Lung (tissue), 12 donors: ENCODE data around the gene MACROH2A1. TPM values are rescaled to one million over a fixed set of nuclear protein-coding genes. Genes with fewer than 3 reads are reported as not detected.

Experiments used
- ATAC-seq: fragments of 200-7000 bp; cut with Tn5 transposase; one replicate; pipeline ENCODE4 v1.9.1; 2020; ENCODE audit warnings: moderate number of reproducible peaks; ENCODE audit not compliant: insufficient read depth, low FRiP score
- DNase-seq, 3 donors: peaks; one replicate each; pipeline ENCODE4 v3.0.0-alpha.2; 2013 to 2017
- H3K27ac ChIP-seq, 2 donors: one replicate each; pipeline ENCODE4 v1.5.1; 2013; ENCODE audit warnings: mild to moderate bottlenecking in 2 of 2, moderate library complexity in 2 of 2, control low read depth in 1 of 2, inconsistent platforms in 1 of 2, low read depth in 1 of 2, low read length in 1 of 2
- H3K27me3 ChIP-seq, 3 donors: one replicate each; pipeline ENCODE4 v1.5.1; 2013; ENCODE audit warnings: low read length in 2 of 3; ENCODE audit not compliant: control insufficient read depth in 3 of 3, insufficient read depth in 3 of 3
- H3K36me3 ChIP-seq, 4 donors: one replicate each; pipeline ENCODE4 v1.5.1; 2013; ENCODE audit warnings: low read length in 4 of 4, mild to moderate bottlenecking in 1 of 4, moderate library complexity in 1 of 4; ENCODE audit not compliant: control insufficient read depth in 4 of 4, insufficient read depth in 4 of 4
- H3K4me1 ChIP-seq, 5 donors: one replicate each; pipeline ENCODE4 v1.5.1; 2013; ENCODE audit warnings: low read length in 5 of 5, mild to moderate bottlenecking in 2 of 5, moderate library complexity in 1 of 5; ENCODE audit not compliant: control insufficient read depth in 5 of 5, insufficient read depth in 5 of 5
- H3K4me3 ChIP-seq: one replicate; pipeline ENCODE4 v1.5.1; 2013; ENCODE audit warnings: mild to moderate bottlenecking, control low read depth, moderate library complexity
- H3K9ac ChIP-seq, 2 donors: one replicate each; pipeline ENCODE4 v1.5.1; 2013; ENCODE audit warnings: low read length in 2 of 2, control low read depth in 1 of 2; ENCODE audit not compliant: insufficient read depth in 1 of 2
- H3K9me3 ChIP-seq, 4 donors: one replicate each; pipeline ENCODE4 v1.5.1; 2013; ENCODE audit warnings: low read length in 3 of 4, mild to moderate bottlenecking in 1 of 4, moderate library complexity in 1 of 4; ENCODE audit not compliant: control insufficient read depth in 4 of 4, insufficient read depth in 3 of 4
- CTCF ChIP-seq: IDR thresholded peaks from 2 replicates; pipeline ENCODE4 v1.5.1; 2012; ENCODE audit warnings: mild to moderate bottlenecking; ENCODE audit errors: control extremely low read depth, extremely low read depth
- WGBS, 2 donors: extraction: QIAGEN DNeasy Blood & Tissue Kit; methylation state at CpG; one replicate each; pipeline ENCODE4 v1.1.7; 2013; 5-methylcytosine and 5-hydroxymethylcytosine counted together
- polyA plus RNA-seq, 2 donors: library from polyadenylated mRNA; stranded (reverse); fragments of 200-250 nt; gene quantifications; one replicate each; pipeline ENCODE4 v1.2.1, GENCODE V29; 2013
- total RNA-seq, 2 donors: library from RNA; depleted of rRNA in 1 of 2; stranded (reverse); fragments of >200 nt in 1 of 2; gene quantifications; one replicate each; pipeline ENCODE4 v1.2.1, GENCODE V29; 2014 to 2021
- donor health status: control.
- donor health status: control.
- donor health status: Bipolar disorder and iron deficiency.
- donor health status: healthy.
- donor health status: DM: yes; HTN: yes; CAD: no.

Gene MACROH2A1
- total and polyA plus RNA-seq, 4 donors, result 149 to 334 (median 248) TPM

- Histone ChIP-seq H3K9ac (no peak overlapping the region), H3K27ac (no peak overlapping the region), H3K27me3 (no peaks in the 10 kb centered on the region), H3K4me3 (no peak overlapping the region), H3K36me3 (no peaks in the 10 kb centered on the region), H3K4me1 (peaks cover 0 to 30% (median 9%) of the 10 kb centered on the region in 5 donors), H3K9me3 (peaks cover 0 to 5% (median 2%) of the 10 kb centered on the region in 4 donors)
- ATAC-seq (no peak), DNase-seq (no peak)
- WGBS, 2 donors, result 38 to 66% methylated on average over 1 of the region's 1 CpG
- no peak for TF ChIP-seq CTCF
Observed at GRCh38 chr5:135428586-135428985, 29.6 kb upstream of the MACROH2A1 start.

GRCh38 chr5:135426102-135427082 lies 27.4 kb upstream of the MACROH2A1 start:
- ATAC-seq (peak; percentile 55), DNase-seq (no peak)
- H3K4me3 ChIP-seq, result no peak overlapping the region
- no peaks in the 10 kb centered on the region for H3K36me3 ChIP-seq
- no peak overlapping the region for H3K9ac ChIP-seq
- H3K27ac ChIP-seq, result no peak overlapping the region
- peaks cover 0 to 18% (median 15%) of the 10 kb centered on the region in 5 donors for H3K4me1 ChIP-seq
- TF ChIP-seq CTCF, result peak; percentile 12
- WGBS, 2 donors, result 45 to 49% methylated on average over 7 of the region's 7 CpGs
- no peaks in the 10 kb centered on the region for H3K27me3 ChIP-seq
- H3K9me3 ChIP-seq, result peaks cover 0 to 5% (median 2%) of the 10 kb centered on the region in 4 donors

GRCh38 chr5:135425641-135426040 lies 26.6 kb upstream of the MACROH2A1 start:
- H3K27ac ChIP-seq, result no peak overlapping the region
- WGBS, 2 donors, result 26 to 30% methylated on average over 2 of the region's 2 CpGs
- peaks cover 0 to 18% (median 15%) of the 10 kb centered on the region in 5 donors for H3K4me1 ChIP-seq
- H3K4me3 ChIP-seq, result no peak overlapping the region
- H3K9me3 ChIP-seq, result peaks cover 0 to 5% (median 2%) of the 10 kb centered on the region in 4 donors
- DNase-seq, result no peak
- H3K27me3 ChIP-seq, result no peaks in the 10 kb centered on the region
- ATAC-seq, result no peak
- H3K9ac ChIP-seq, result no peak overlapping the region
- no peaks in the 10 kb centered on the region for H3K36me3 ChIP-seq
- no peak for TF ChIP-seq CTCF
